Measurements from ENCODE around the gene ZNF804A.

ZNF804A gene

DNA sequence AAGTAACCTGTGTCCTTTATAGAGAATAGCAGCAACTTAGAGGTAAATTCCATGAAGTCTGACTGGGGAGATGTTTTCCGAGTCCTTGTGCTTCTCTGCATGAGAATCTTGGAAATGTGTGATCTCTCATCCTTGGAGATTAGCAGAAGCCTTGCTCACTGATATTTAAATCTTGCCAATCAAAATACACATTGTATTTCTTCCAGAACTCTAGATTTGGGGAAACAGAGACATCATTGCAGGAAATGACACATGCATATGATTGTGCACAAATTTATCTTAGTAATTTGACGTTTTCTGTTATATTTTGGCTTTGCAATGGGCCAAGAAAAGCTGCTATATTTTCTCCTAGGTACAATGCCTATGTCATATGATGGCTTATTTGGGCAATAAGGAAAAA is 182.6 kb downstream of the ZNF804A start:
- no peak overlapping the region for H3K9ac ChIP-seq (ENCODE audit: low read length in 5 of 5)
- H3K36me3 ChIP-seq (ENCODE audit: control insufficient read depth in 5 of 5, insufficient read depth in 5 of 5, low read length in 5 of 5) = no peaks in the 10 kb centered on the region
- H3K27ac ChIP-seq (ENCODE audit: low read depth, low read length) = no peak overlapping the region
- H3K27me3 ChIP-seq (ENCODE audit: control insufficient read depth in 5 of 5, insufficient read depth in 4 of 5, low read length in 5 of 5) = no peaks in the 10 kb centered on the region
- no peak overlapping the region for H3K4me3 ChIP-seq (ENCODE audit: low read depth in 1 of 5, low read length in 5 of 5)
- no peaks in the 10 kb centered on the region for H3K4me1 ChIP-seq (ENCODE audit: control insufficient read depth in 5 of 5, insufficient read depth in 5 of 5, low read length in 5 of 5)
- H3K9me3 ChIP-seq (ENCODE audit: control insufficient read depth in 5 of 5, low read length in 5 of 5) = no peaks in the 10 kb centered on the region

DNA sequence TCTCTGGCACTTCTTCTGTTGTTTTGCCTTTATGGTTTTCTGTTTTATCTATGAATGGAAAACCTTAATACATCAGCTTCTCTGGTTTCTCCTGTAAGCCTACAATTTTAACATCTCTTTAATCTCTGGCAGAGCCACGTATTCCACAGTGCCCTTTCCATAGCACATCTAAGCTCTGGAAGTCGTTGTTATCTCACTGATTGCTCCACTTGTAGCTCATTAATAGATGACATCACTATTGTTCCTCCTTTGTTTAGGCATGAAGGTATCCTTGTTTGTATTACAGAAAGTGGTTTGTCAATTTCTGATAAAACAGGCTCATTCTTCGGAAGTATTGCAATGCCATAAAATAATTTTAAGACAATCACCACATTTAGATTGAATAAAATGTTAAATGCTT is 185.2 kb downstream of the ZNF804A start:
- Histone ChIP-seq H3K9ac (ENCODE audit: low read length in 5 of 5) (no peak overlapping the region), H3K36me3 (ENCODE audit: control insufficient read depth in 5 of 5, insufficient read depth in 5 of 5, low read length in 5 of 5) (no peaks in the 10 kb centered on the region), H3K27ac (ENCODE audit: low read depth, low read length) (no peak overlapping the region), H3K9me3 (ENCODE audit: control insufficient read depth in 5 of 5, low read length in 5 of 5) (no peaks in the 10 kb centered on the region), H3K4me3 (ENCODE audit: low read depth in 1 of 5, low read length in 5 of 5) (no peak overlapping the region), H3K27me3 (ENCODE audit: control insufficient read depth in 5 of 5, insufficient read depth in 4 of 5, low read length in 5 of 5) (no peaks in the 10 kb centered on the region), H3K4me1 (ENCODE audit: control insufficient read depth in 5 of 5, insufficient read depth in 5 of 5, low read length in 5 of 5) (no peaks in the 10 kb centered on the region)

DNA sequence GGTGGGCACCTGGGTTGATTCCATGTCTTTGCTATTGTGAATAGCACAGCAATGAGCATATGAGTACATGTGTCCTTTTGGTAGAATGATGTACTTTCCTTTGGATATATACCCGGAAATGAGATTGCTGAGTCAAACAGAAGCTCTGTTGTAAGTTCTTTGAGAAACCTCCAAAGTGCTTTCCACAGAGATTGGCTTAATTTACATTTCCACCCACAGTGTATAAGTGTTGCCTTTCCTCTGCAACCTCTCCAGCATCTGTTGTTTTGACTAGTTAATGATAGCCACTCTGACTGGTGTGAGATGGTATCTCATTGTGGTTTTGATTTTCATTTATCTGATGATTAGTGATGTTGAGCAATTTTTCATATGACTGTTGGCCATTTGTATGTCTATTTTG is 194.8 kb downstream of the ZNF804A start:
- H3K27ac ChIP-seq (ENCODE audit: low read depth, low read length) = no peak overlapping the region
- no peaks in the 10 kb centered on the region for H3K4me1 ChIP-seq (ENCODE audit: control insufficient read depth in 5 of 5, insufficient read depth in 5 of 5, low read length in 5 of 5)
- no peaks in the 10 kb centered on the region for H3K36me3 ChIP-seq (ENCODE audit: control insufficient read depth in 5 of 5, insufficient read depth in 5 of 5, low read length in 5 of 5)
- H3K9ac ChIP-seq (ENCODE audit: low read length in 5 of 5) = no peak overlapping the region
- no peak overlapping the region for H3K4me3 ChIP-seq (ENCODE audit: low read depth in 1 of 5, low read length in 5 of 5)
- peaks cover 0 to 4% (median 0%) of the 10 kb centered on the region in 5 donors for H3K9me3 ChIP-seq (ENCODE audit: control insufficient read depth in 5 of 5, low read length in 5 of 5)
- no peaks in the 10 kb centered on the region for H3K27me3 ChIP-seq (ENCODE audit: control insufficient read depth in 5 of 5, insufficient read depth in 4 of 5, low read length in 5 of 5)

DNA sequence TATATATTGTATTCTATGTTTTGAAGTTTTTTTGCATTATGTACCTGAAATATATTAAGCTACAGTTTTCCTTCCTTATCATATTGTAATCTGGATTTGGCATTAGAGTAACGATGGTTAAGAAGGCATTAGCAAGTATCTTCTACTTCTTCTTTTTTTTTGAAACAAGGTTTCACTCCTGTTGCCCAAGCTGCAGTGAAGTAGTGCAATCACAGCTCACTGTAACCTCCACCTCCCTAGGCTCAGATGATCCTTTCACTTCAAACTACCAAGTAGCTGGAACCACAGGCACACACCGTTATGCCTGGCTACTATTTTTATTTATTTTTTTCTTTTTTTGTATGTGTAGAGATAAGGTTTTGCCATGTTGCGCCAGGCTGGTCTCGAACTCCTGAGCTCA is 201.1 kb downstream of the ZNF804A start:
- Histone ChIP-seq H3K4me1 (ENCODE audit: control insufficient read depth in 5 of 5, insufficient read depth in 5 of 5, low read length in 5 of 5) (no peaks in the 10 kb centered on the region), H3K9me3 (ENCODE audit: control insufficient read depth in 5 of 5, low read length in 5 of 5) (no peaks in the 10 kb centered on the region), H3K4me3 (ENCODE audit: low read depth in 1 of 5, low read length in 5 of 5) (no peak overlapping the region), H3K9ac (ENCODE audit: low read length in 5 of 5) (no peak overlapping the region), H3K36me3 (ENCODE audit: control insufficient read depth in 5 of 5, insufficient read depth in 5 of 5, low read length in 5 of 5) (no peaks in the 10 kb centered on the region), H3K27me3 (ENCODE audit: control insufficient read depth in 5 of 5, insufficient read depth in 4 of 5, low read length in 5 of 5) (no peaks in the 10 kb centered on the region), H3K27ac (ENCODE audit: low read depth, low read length) (no peak overlapping the region)

DNA sequence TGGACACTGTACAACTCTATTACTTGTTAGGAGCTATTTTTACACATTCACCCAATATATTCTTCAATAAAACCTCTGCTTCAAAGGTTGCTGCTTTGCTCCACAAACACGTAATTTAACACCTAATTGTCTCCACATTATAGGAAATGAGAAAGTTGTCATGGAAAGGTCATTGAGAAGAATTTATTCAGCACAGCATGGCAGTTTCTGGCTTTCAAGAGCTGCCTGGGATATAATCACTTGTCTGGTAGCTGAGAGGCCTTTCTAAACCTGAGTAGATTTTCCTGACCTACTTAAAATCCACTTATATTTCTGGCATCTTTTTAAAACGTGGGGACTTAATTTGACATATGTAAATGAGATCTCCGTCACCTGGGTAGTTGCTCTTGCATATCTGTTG is 216.1 kb downstream of the ZNF804A start:
- Histone ChIP-seq H3K9ac (ENCODE audit: low read length in 5 of 5) (no peak overlapping the region), H3K4me1 (ENCODE audit: control insufficient read depth in 5 of 5, insufficient read depth in 5 of 5, low read length in 5 of 5) (no peaks in the 10 kb centered on the region), H3K4me3 (ENCODE audit: low read depth in 1 of 5, low read length in 5 of 5) (no peak overlapping the region), H3K9me3 (ENCODE audit: control insufficient read depth in 5 of 5, low read length in 5 of 5) (peaks cover 0 to 6% (median 0%) of the 10 kb centered on the region in 5 donors), H3K27ac (ENCODE audit: low read depth, low read length) (no peak overlapping the region), H3K36me3 (ENCODE audit: control insufficient read depth in 5 of 5, insufficient read depth in 5 of 5, low read length in 5 of 5) (no peaks in the 10 kb centered on the region), H3K27me3 (ENCODE audit: control insufficient read depth in 5 of 5, insufficient read depth in 4 of 5, low read length in 5 of 5) (no peaks in the 10 kb centered on the region)

DNA sequence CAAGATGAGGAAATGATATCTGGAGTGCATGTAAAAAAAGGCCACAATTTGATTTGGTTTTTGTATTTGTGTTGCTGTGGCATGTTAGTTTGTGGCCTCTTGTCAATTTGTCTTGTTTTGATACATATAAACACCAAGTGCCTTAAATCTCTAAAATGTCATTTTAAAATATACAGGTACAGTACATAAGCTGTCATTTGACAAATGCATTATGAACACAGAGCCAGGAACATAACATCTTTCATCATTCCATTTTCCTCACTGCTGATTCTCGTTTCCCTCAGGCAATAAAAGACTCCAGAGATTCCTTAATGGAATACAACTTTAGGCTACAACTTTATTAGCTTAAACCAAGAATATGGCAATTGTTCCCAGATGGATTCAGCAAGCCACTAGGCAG is 217.5 kb downstream of the ZNF804A start:
- H3K4me3 ChIP-seq (ENCODE audit: low read depth in 1 of 5, low read length in 5 of 5) = no peak overlapping the region
- no peak overlapping the region for H3K27ac ChIP-seq (ENCODE audit: low read depth, low read length)
- H3K4me1 ChIP-seq (ENCODE audit: control insufficient read depth in 5 of 5, insufficient read depth in 5 of 5, low read length in 5 of 5) = no peaks in the 10 kb centered on the region
- H3K36me3 ChIP-seq (ENCODE audit: control insufficient read depth in 5 of 5, insufficient read depth in 5 of 5, low read length in 5 of 5) = no peaks in the 10 kb centered on the region
- peaks cover 0 to 6% (median 0%) of the 10 kb centered on the region in 5 donors for H3K9me3 ChIP-seq (ENCODE audit: control insufficient read depth in 5 of 5, low read length in 5 of 5)
- no peak overlapping the region for H3K9ac ChIP-seq (ENCODE audit: low read length in 5 of 5)
- H3K27me3 ChIP-seq (ENCODE audit: control insufficient read depth in 5 of 5, insufficient read depth in 4 of 5, low read length in 5 of 5) = no peaks in the 10 kb centered on the region

DNA sequence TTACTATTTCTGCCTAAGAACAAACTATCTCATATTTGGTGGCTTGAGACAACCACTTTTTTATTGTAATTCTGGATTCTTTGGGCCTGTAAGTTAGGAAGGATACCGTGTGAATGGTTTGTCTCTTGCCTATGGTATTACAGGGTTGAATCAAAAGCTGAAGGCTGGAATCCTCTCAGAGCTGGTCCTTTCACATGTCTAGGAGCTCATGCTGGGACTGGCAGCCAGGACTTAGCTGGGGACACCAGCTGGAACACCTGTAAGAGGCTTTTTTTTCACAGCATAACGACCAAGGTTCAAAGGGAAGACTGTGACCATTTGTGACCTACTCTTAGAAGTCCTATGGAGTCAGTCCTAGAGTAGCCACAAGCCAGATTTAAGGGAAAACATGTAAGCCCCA is 226.3 kb downstream of the ZNF804A start:
- H3K9ac ChIP-seq (ENCODE audit: low read length in 5 of 5) = no peak overlapping the region
- no peaks in the 10 kb centered on the region for H3K27me3 ChIP-seq (ENCODE audit: control insufficient read depth in 5 of 5, insufficient read depth in 4 of 5, low read length in 5 of 5)
- no peaks in the 10 kb centered on the region for H3K4me1 ChIP-seq (ENCODE audit: control insufficient read depth in 5 of 5, insufficient read depth in 5 of 5, low read length in 5 of 5)
- H3K27ac ChIP-seq (ENCODE audit: low read depth, low read length) = no peak overlapping the region
- H3K36me3 ChIP-seq (ENCODE audit: control insufficient read depth in 5 of 5, insufficient read depth in 5 of 5, low read length in 5 of 5) = no peaks in the 10 kb centered on the region
- H3K9me3 ChIP-seq (ENCODE audit: control insufficient read depth in 5 of 5, low read length in 5 of 5) = no peaks in the 10 kb centered on the region
- no peak overlapping the region for H3K4me3 ChIP-seq (ENCODE audit: low read depth in 1 of 5, low read length in 5 of 5)

DNA sequence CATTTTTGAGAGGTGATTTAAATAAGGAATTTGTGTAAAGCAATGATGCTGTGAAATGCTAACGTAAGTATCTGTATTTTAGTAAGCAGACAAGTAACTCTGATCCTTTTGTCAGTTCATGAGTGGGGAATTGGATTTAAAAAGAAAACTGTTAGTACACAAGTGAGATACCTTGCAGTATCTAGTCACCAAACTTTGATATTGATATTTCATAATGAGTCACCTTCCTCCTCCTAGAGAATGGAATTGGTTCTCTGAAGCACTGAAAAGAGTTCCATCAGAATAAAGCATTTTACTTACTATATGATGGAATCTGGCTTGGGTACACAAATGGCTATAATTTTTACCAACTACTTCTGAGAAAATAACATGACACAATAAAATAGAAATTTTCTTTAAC is 232.2 kb downstream of the ZNF804A start:
- Histone ChIP-seq H3K27me3 (ENCODE audit: control insufficient read depth in 5 of 5, insufficient read depth in 4 of 5, low read length in 5 of 5) (peaks cover 0 to 2% (median 0%) of the 10 kb centered on the region in 5 donors), H3K4me3 (ENCODE audit: low read depth in 1 of 5, low read length in 5 of 5) (no peak overlapping the region), H3K9me3 (ENCODE audit: control insufficient read depth in 5 of 5, low read length in 5 of 5) (no peaks in the 10 kb centered on the region), H3K27ac (ENCODE audit: low read depth, low read length) (no peak overlapping the region), H3K9ac (ENCODE audit: low read length in 5 of 5) (no peak overlapping the region), H3K4me1 (ENCODE audit: control insufficient read depth in 5 of 5, insufficient read depth in 5 of 5, low read length in 5 of 5) (no peaks in the 10 kb centered on the region), H3K36me3 (ENCODE audit: control insufficient read depth in 5 of 5, insufficient read depth in 5 of 5, low read length in 5 of 5) (no peaks in the 10 kb centered on the region)

DNA sequence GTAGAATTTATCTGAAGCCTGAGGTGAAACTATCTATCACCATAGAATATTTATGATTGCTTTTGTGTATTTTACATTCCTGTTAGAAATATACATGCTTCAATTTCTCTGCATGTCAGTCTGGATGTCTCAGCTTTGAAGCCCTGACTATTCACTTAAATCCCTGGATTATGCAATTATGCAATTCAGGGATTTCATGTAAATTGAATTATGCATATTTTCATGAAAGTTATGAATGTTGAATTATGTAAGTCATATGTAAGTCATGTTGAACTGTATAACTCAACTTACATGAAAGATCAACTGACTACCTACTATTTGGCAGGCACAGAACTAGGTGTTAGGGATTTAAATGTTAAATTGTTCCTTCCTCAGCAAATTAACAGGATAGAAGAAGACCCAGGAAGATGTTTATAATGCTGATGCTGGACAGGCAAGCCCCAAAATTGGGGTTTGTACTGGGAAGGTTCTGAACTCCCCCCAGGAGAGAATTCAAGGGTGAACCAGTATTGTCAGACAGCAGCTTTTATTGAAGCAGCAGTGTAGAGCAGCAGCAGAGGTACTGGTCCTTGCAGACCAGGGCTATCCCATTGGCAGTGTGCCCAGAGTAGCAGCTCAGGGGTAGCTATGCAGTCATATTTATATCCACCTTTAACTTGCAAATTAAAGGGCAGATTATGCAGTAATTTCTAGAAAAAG is 236.5 kb downstream of the ZNF804A start:
- Histone ChIP-seq H3K4me1 (ENCODE audit: control insufficient read depth in 5 of 5, insufficient read depth in 5 of 5, low read length in 5 of 5) (no peaks in the 10 kb centered on the region), H3K27me3 (ENCODE audit: control insufficient read depth in 5 of 5, insufficient read depth in 4 of 5, low read length in 5 of 5) (peaks cover 0 to 2% (median 0%) of the 10 kb centered on the region in 5 donors), H3K4me3 (ENCODE audit: low read depth in 1 of 5, low read length in 5 of 5) (no peak overlapping the region), H3K27ac (ENCODE audit: low read depth, low read length) (no peak overlapping the region), H3K9me3 (ENCODE audit: control insufficient read depth in 5 of 5, low read length in 5 of 5) (no peaks in the 10 kb centered on the region), H3K9ac (ENCODE audit: low read length in 5 of 5) (no peak overlapping the region), H3K36me3 (ENCODE audit: control insufficient read depth in 5 of 5, insufficient read depth in 5 of 5, low read length in 5 of 5) (no peaks in the 10 kb centered on the region)

DNA sequence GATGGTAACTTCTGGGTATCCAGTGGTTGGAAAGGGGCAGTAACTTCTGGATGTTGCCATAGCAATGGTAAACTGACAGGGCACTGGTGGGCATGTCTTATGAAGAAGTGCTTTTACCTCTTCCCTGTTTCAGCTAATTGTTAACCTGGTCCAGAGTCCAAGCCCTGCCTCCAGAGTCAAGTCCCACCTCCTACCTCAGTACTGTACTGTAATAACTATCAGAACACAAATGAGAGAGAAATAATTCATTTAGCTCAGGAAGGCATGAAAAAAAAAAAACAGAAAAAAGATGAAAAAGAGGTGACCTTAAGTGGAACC is 237.0 kb downstream of the ZNF804A start:
- Histone ChIP-seq H3K9me3 (ENCODE audit: control insufficient read depth in 5 of 5, low read length in 5 of 5) (no peaks in the 10 kb centered on the region), H3K4me1 (ENCODE audit: control insufficient read depth in 5 of 5, insufficient read depth in 5 of 5, low read length in 5 of 5) (no peaks in the 10 kb centered on the region), H3K36me3 (ENCODE audit: control insufficient read depth in 5 of 5, insufficient read depth in 5 of 5, low read length in 5 of 5) (no peaks in the 10 kb centered on the region), H3K9ac (ENCODE audit: low read length in 5 of 5) (no peak overlapping the region), H3K4me3 (ENCODE audit: low read depth in 1 of 5, low read length in 5 of 5) (no peak overlapping the region), H3K27ac (ENCODE audit: low read depth, low read length) (no peak overlapping the region), H3K27me3 (ENCODE audit: control insufficient read depth in 5 of 5, insufficient read depth in 4 of 5, low read length in 5 of 5) (peaks cover 0 to 2% (median 0%) of the 10 kb centered on the region in 5 donors)

DNA sequence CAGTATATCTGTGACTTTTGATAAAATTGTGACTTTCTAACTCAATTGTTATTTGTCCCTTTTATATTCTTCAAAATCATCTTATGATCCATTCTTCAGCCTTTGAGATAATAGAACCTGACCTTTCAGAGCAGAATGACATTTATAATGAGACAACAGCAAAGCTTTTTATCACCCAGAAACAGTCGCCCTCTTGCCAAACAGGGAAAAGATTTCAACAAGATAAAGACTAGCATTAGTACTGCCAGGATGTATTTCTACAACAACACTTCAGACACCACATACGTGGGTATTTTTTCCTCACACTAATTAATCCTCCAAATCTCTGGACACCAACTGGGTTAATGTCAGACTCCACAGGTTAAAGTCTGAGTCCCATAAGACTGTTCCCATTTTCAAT is 249.0 kb downstream of the ZNF804A start:
- Histone ChIP-seq H3K9me3 (ENCODE audit: control insufficient read depth in 5 of 5, low read length in 5 of 5) (no peaks in the 10 kb centered on the region), H3K36me3 (ENCODE audit: control insufficient read depth in 5 of 5, insufficient read depth in 5 of 5, low read length in 5 of 5) (no peaks in the 10 kb centered on the region), H3K9ac (ENCODE audit: low read length in 5 of 5) (no peak overlapping the region), H3K27me3 (ENCODE audit: control insufficient read depth in 5 of 5, insufficient read depth in 4 of 5, low read length in 5 of 5) (no peaks in the 10 kb centered on the region), H3K4me1 (ENCODE audit: control insufficient read depth in 5 of 5, insufficient read depth in 5 of 5, low read length in 5 of 5) (no peaks in the 10 kb centered on the region), H3K27ac (ENCODE audit: low read depth, low read length) (no peak overlapping the region), H3K4me3 (ENCODE audit: low read depth in 1 of 5, low read length in 5 of 5) (no peak overlapping the region)
